Lower leg skin (tissue), 3 donors: ENCODE data around the gene NCOR2.

Source experiments
- CTCF ChIP-seq, 3 donors: fragments of 450-650 bp; IDR thresholded peaks; one replicate each; pipeline ENCODE4 v1.5.1; 2016; ENCODE audit warnings: antibody characterized with exemption in 3 of 3, mild to moderate bottlenecking in 3 of 3, moderate library complexity in 2 of 3
- POLR2A ChIP-seq, 2 donors: fragments of 450-650 bp; IDR thresholded peaks; one replicate each; pipeline ENCODE4 v1.6.1; 2016 to 2017; ENCODE audit warnings: antibody characterized with exemption in 2 of 2, mild to moderate bottlenecking in 1 of 2, moderate library complexity in 1 of 2

- TF ChIP-seq CTCF (IDR thresholded peaks at IDR 0.05) (no peak), POLR2A (IDR thresholded peaks at IDR 0.05) (no peak)
Observed at GRCh38 chr12:124543052-124543589, 24.3 kb downstream of the NCOR2 start.
